H9 (cell line): ENCODE results near the gene SORBS1. TPM values are rescaled to one million over a fixed set of nuclear protein-coding genes. Genes with fewer than 3 reads are reported as not detected.

ENCODE experiments used
- DNase-seq: peaks from one replicate; pipeline ENCODE4 v3.0.0-alpha.2; 2017
- H2AFZ ChIP-seq: one replicate; pipeline ENCODE4 v1.6.1; 2013; ENCODE audit warnings: mild to moderate bottlenecking, low read length, control low read depth, moderate library complexity
- H2AK5ac ChIP-seq: 2 replicates; pipeline ENCODE4 v1.6.1; 2013; ENCODE audit warnings: low read length, control low read depth, mixed read lengths; ENCODE audit not compliant: insufficient read length
- H2BK120ac ChIP-seq: one replicate; pipeline ENCODE4 v1.6.1; 2013; ENCODE audit warnings: low read depth, mild to moderate bottlenecking, low read length, control low read depth, inconsistent platforms; ENCODE audit not compliant: poor library complexity, severe bottlenecking
- H2BK12ac ChIP-seq: 2 replicates; pipeline ENCODE4 v1.6.1; 2013; ENCODE audit warnings: low read length, control low read depth, mixed read lengths, low read depth; ENCODE audit not compliant: insufficient read length
- H2BK15ac ChIP-seq: 2 replicates; pipeline ENCODE4 v1.6.1; 2013; ENCODE audit warnings: low read depth, low read length, control low read depth
- H2BK20ac ChIP-seq: one replicate; pipeline ENCODE4 v1.6.1; 2013; ENCODE audit warnings: low read depth, mild to moderate bottlenecking, low read length, control low read depth, inconsistent platforms; ENCODE audit not compliant: poor library complexity, severe bottlenecking
- H2BK5ac ChIP-seq: 2 replicates; pipeline ENCODE4 v1.6.1; 2013; ENCODE audit warnings: low read length, control low read depth, mixed read lengths; ENCODE audit not compliant: insufficient read length
- H3K14ac ChIP-seq: 2 replicates; pipeline ENCODE4 v1.6.1; 2013; ENCODE audit warnings: low read length, control low read depth; ENCODE audit not compliant: insufficient read depth
- H3K18ac ChIP-seq: 2 replicates; pipeline ENCODE4 v1.6.1; 2013; ENCODE audit warnings: low read depth, mild to moderate bottlenecking, mixed read lengths, low read length, control low read depth; ENCODE audit not compliant: insufficient read length
- H3K23ac ChIP-seq: 2 replicates; pipeline ENCODE4 v1.6.1; 2013; ENCODE audit warnings: low read length, control low read depth, mixed read lengths, low read depth; ENCODE audit not compliant: insufficient read length
- H3K23me2 ChIP-seq: 2 replicates; pipeline ENCODE4 v1.6.1; 2013; ENCODE audit warnings: low read depth, mild to moderate bottlenecking, mixed read lengths, low read length, control low read depth; ENCODE audit not compliant: insufficient read length, poor library complexity, severe bottlenecking
- H3K27ac ChIP-seq: 2 replicates; pipeline ENCODE4 v1.5.1; 2013; ENCODE audit warnings: low read length, control low read depth, mixed read lengths, low read depth; ENCODE audit not compliant: insufficient read length
- H3K27me3 ChIP-seq: 2 replicates; pipeline ENCODE4 v1.6.1; 2013; ENCODE audit warnings: low read length, control low read depth, inconsistent platforms; ENCODE audit not compliant: insufficient read depth
- H3K4ac ChIP-seq: 2 replicates; pipeline ENCODE4 v1.6.1; 2013; ENCODE audit warnings: low read depth, mild to moderate bottlenecking, control low read depth, inconsistent platforms, low read length, moderate library complexity
- H3K4me1 ChIP-seq: 2 replicates; pipeline ENCODE4 v1.6.1; 2013; ENCODE audit warnings: low read length, control low read depth, inconsistent platforms; ENCODE audit not compliant: insufficient read depth
- H3K4me2 ChIP-seq: 2 replicates; pipeline ENCODE4 v1.6.1; 2013; ENCODE audit warnings: low read length, control low read depth, mixed read lengths; ENCODE audit not compliant: insufficient read length, insufficient read depth
- H3K56ac ChIP-seq: 2 replicates; pipeline ENCODE4 v1.6.1; 2013; ENCODE audit warnings: low read depth, mild to moderate bottlenecking, mixed read lengths, low read length, control low read depth; ENCODE audit not compliant: insufficient read length
- H3K79me1 ChIP-seq: 2 replicates; pipeline ENCODE4 v1.6.1; 2013; ENCODE audit warnings: low read depth, mild to moderate bottlenecking, moderate library complexity, low read length, control low read depth, inconsistent platforms; ENCODE audit not compliant: insufficient read depth, poor library complexity, severe bottlenecking
- H3K79me2 ChIP-seq: 2 replicates; pipeline ENCODE4 v1.6.1; 2013; ENCODE audit warnings: low read length, control low read depth, inconsistent platforms; ENCODE audit not compliant: insufficient read depth
- H3K9ac ChIP-seq: 2 replicates; pipeline ENCODE4 v1.6.1; 2013; ENCODE audit warnings: low read length, control low read depth, mixed read lengths; ENCODE audit not compliant: insufficient read length; ENCODE audit errors: extremely low read depth
- H3K9me3 ChIP-seq: one replicate; pipeline ENCODE4 v1.6.1; 2013; ENCODE audit warnings: low read depth, low read length, inconsistent platforms; ENCODE audit not compliant: control insufficient read depth
- H3T11ph ChIP-seq: one replicate; pipeline ENCODE4 v1.6.1; 2013; ENCODE audit warnings: mild to moderate bottlenecking, low read length, control low read depth, inconsistent platforms
- H4K20me1 ChIP-seq: one replicate; pipeline ENCODE4 v1.6.1; 2013; ENCODE audit not compliant: control insufficient read depth, insufficient read length, insufficient read depth
- H4K5ac ChIP-seq: 2 replicates; pipeline ENCODE4 v1.6.1; 2013; ENCODE audit warnings: low read depth, mild to moderate bottlenecking, mixed read lengths, low read length, control low read depth; ENCODE audit not compliant: insufficient read length
- H4K8ac ChIP-seq: replicated peaks from 2 replicates; pipeline ENCODE4 v1.6.1; 2013; ENCODE audit warnings: low read length, control low read depth, mixed read lengths, low read depth; ENCODE audit not compliant: insufficient read length
- H4K91ac ChIP-seq: 2 replicates; pipeline ENCODE4 v1.6.1; 2013; ENCODE audit warnings: low read depth, mild to moderate bottlenecking, moderate library complexity, mixed read lengths, low read length, control low read depth; ENCODE audit not compliant: insufficient read length
- H3K27ac Mint-ChIP-seq, 3 experiments: 2 replicates in 2 of 3; 3 replicates in 1 of 3; pipeline ENCODE4 v1.8.0; 2020 to 2021; ENCODE audit warnings: mixed read lengths in 3 of 3, mild to moderate bottlenecking in 1 of 3, moderate library complexity in 1 of 3
- H3K27me3 Mint-ChIP-seq: 2 replicates; pipeline ENCODE4 v1.8.0; 2021; ENCODE audit warnings: low read depth, mild to moderate bottlenecking, moderate library complexity, mixed read lengths
- H3K36me3 Mint-ChIP-seq, 3 experiments: 2 replicates in 2 of 3; 3 replicates in 1 of 3; pipeline ENCODE4 v1.8.0; 2020 to 2021; ENCODE audit warnings: low read depth in 3 of 3, mixed read lengths in 3 of 3; ENCODE audit not compliant: insufficient read depth in 1 of 3
- H3K4me1 Mint-ChIP-seq, 2 experiments: 2 replicates each; pipeline ENCODE4 v1.8.0; 2020; ENCODE audit warnings: mixed read lengths in 2 of 2
- H3K4me3 Mint-ChIP-seq, 2 experiments: 2 replicates in 1 of 2; 3 replicates in 1 of 2; pipeline ENCODE4 v1.8.0; 2020 to 2021; ENCODE audit warnings: mild to moderate bottlenecking in 2 of 2, mixed read lengths in 2 of 2, moderate library complexity in 1 of 2
- H3K9me3 Mint-ChIP-seq, 2 experiments: 2 replicates in 1 of 2; 3 replicates in 1 of 2; pipeline ENCODE4 v1.8.0; 2020; ENCODE audit warnings: mild to moderate bottlenecking in 2 of 2, mixed read lengths in 2 of 2, moderate library complexity in 1 of 2
- CTCF ChIP-seq: fragments of 200-600 bp; sonication (generic); conservative IDR thresholded peaks from 3 replicates; pipeline ENCODE4 v1.8.0; 2021; ENCODE audit warnings: antibody characterized with exemption, mild to moderate bottlenecking
- WGBS: extraction: QIAGEN DNeasy Blood & Tissue Kit; methylation state at CpG from one replicate; pipeline ENCODE4 v1.1.7; 2013; ENCODE audit warnings: missing lambda C conversion rate, low lambda C conversion rate, mixed read lengths; ENCODE audit not compliant: insufficient read length; ENCODE audit errors: extremely low coverage; 5-methylcytosine and 5-hydroxymethylcytosine counted together
- total RNA-seq: library from RNA; stranded (reverse); gene quantifications from 2 replicates; pipeline ENCODE4 v1.2.1, GENCODE V29; 2021

Gene SORBS1
- total RNA-seq, 1 experiment from 2014 or later, result 24.3 TPM

- H3K27ac Mint-ChIP-seq, result no peak overlapping the region; a peak in 1 of 7 replicates
- H3K4ac ChIP-seq, result no peak overlapping the region
These were observed 134.7 kb downstream of the SORBS1 start for GRCh38 chr10:95426482-95426881.

More at GRCh38 chr10:95426482-95426881, 134.7 kb downstream of the SORBS1 start:
- no peak for TF ChIP-seq CTCF
- H2AK5ac ChIP-seq, result no peak overlapping the region
- no peak overlapping the region for H2BK15ac ChIP-seq
- no peaks in the 10 kb centered on the region for H3K27me3 ChIP-seq
- H4K20me1 ChIP-seq, result no peaks in the 10 kb centered on the region
- WGBS, result no CpG with 5 or more reads among the region's 5 CpGs
- no peak overlapping the region for H4K91ac ChIP-seq
- no peak overlapping the region for H3K27ac ChIP-seq
- no peak overlapping the region for H3K23ac ChIP-seq
- no peak for DNase-seq
- H2BK12ac ChIP-seq, result no peak overlapping the region
- H2BK5ac ChIP-seq, result no peak overlapping the region
- no peaks in the 10 kb centered on the region for H3K9me3 ChIP-seq
- H3K4me3 Mint-ChIP-seq, result no peak overlapping the region; a peak in 1 of 5 replicates
- no peak overlapping the region for H3K9ac ChIP-seq
- H2AFZ ChIP-seq, result no peak overlapping the region
- no peak overlapping the region for H2BK120ac ChIP-seq
- no peak overlapping the region for H3K14ac ChIP-seq
- no peak overlapping the region for H3T11ph ChIP-seq
- no peak overlapping the region for H3K4me2 ChIP-seq
- H4K8ac ChIP-seq, result no peak overlapping the region
- H3K56ac ChIP-seq, result no peak overlapping the region
- H4K5ac ChIP-seq, result no peak overlapping the region
- no peaks in the 10 kb centered on the region for H3K9me3 Mint-ChIP-seq
- H3K36me3 Mint-ChIP-seq, result peaks cover 3 to 6% (median 4%) of the 10 kb centered on the region in 3 experiments; a peak in 5 of 7 replicates
- no peak overlapping the region for H3K18ac ChIP-seq
- H3K4me1 ChIP-seq, result no peaks in the 10 kb centered on the region
- H3K79me2 ChIP-seq, result no peaks in the 10 kb centered on the region
- no peaks in the 10 kb centered on the region for H3K23me2 ChIP-seq
- no peak overlapping the region for H2BK20ac ChIP-seq
- no peaks in the 10 kb centered on the region for H3K27me3 Mint-ChIP-seq
- peaks cover 0 to 3% of the 10 kb centered on the region in 2 experiments; a peak in 1 of 4 replicates for H3K4me1 Mint-ChIP-seq
- H3K79me1 ChIP-seq, result no peaks in the 10 kb centered on the region
